Bronchial epithelial cell (primary cell): ENCODE data around the gene CLOCK. TPM values are rescaled to one million over a fixed set of nuclear protein-coding genes. Genes with fewer than 3 reads are reported as not detected.

Experiments used
- DNase-seq: peaks from one replicate; pipeline ENCODE4 v3.0.0-alpha.2; 2010; ENCODE audit warnings: low read depth
- FAIRE-seq: peaks from 2 replicates; lab custom pipeline; 2011; peaks lifted over from hg19 to GRCh38; lab: Jason Lieb, UNC
- H3K27me3 ChIP-seq: 2 replicates; pipeline ENCODE4 v1.5.1; 2011; ENCODE audit warnings: low read length; ENCODE audit not compliant: control insufficient read depth, insufficient read depth
- H3K36me3 ChIP-seq: 2 replicates; pipeline ENCODE4 v1.5.1; 2011; ENCODE audit warnings: low read length; ENCODE audit not compliant: control insufficient read depth, insufficient read depth
- H3K4me3 ChIP-seq: 2 replicates; pipeline ENCODE4 v1.5.1; 2011; ENCODE audit warnings: mild to moderate bottlenecking, low read depth, low read length, control low read depth
- CTCF ChIP-seq: IDR thresholded peaks from 2 replicates; pipeline ENCODE4 v1.5.1; 2011; ENCODE audit warnings: mild to moderate bottlenecking, moderate library complexity, low read length, control low read depth, inconsistent platforms; ENCODE audit not compliant: insufficient read depth, severe bottlenecking
- total RNA-seq: library from RNA; depleted of rRNA; stranded (reverse); fragments of >200 nt; gene quantifications from 2 replicates; pipeline ENCODE4 v1.2.1, GENCODE V29; 2014

The CLOCK gene
- total RNA-seq, 1 donor from 2014 or later: 20.8 TPM

GRCh38 chr4:55491486-55491885 is 55.2 kb downstream of the CLOCK start:
- H3K4me3 ChIP-seq: no peak overlapping the region
- no peak for FAIRE-seq
- no peak for TF ChIP-seq CTCF

GRCh38 chr4:55488716-55489115 is 58.0 kb downstream of the CLOCK start:
- FAIRE-seq (peak; percentile 66), DNase-seq (no peak)
- no peak for TF ChIP-seq CTCF
- H3K27me3 ChIP-seq: no peaks in the 10 kb centered on the region
- H3K36me3 ChIP-seq: peaks cover 3% of the 10 kb centered on the region
- H3K4me3 ChIP-seq: no peak overlapping the region

More at GRCh38 chr4:55491486-55491885, 55.2 kb downstream of the CLOCK start:
- DNase-seq: no peak
- H3K27me3 ChIP-seq: no peaks in the 10 kb centered on the region
- H3K36me3 ChIP-seq: peaks cover 2% of the 10 kb centered on the region

GRCh38 chr4:55485821-55486220 is 60.9 kb downstream of the CLOCK start:
- no peak for TF ChIP-seq CTCF
- FAIRE-seq: no peak
- Histone ChIP-seq H3K4me3 (no peak overlapping the region), H3K36me3 (peaks cover 3% of the 10 kb centered on the region), H3K27me3 (no peaks in the 10 kb centered on the region)
- DNase-seq: no peak

- no peak overlapping the region for H3K4me3 ChIP-seq
- DNase-seq (no peak), FAIRE-seq (no peak)
- no peak for TF ChIP-seq CTCF
- H3K27me3 ChIP-seq: no peaks in the 10 kb centered on the region
- H3K36me3 ChIP-seq: peaks cover 2% of the 10 kb centered on the region
Measured at GRCh38 chr4:55483315-55483714, 63.4 kb downstream of the CLOCK start.

- H3K36me3 ChIP-seq: peaks cover 3% of the 10 kb centered on the region
- H3K27me3 ChIP-seq: no peaks in the 10 kb centered on the region
- DNase-seq (peak; percentile 86), FAIRE-seq (no peak)
- H3K4me3 ChIP-seq: no peak overlapping the region
- TF ChIP-seq CTCF: no peak
Measured at GRCh38 chr4:55475394-55476243, 71.1 kb downstream of the CLOCK start.
